Ectodermal cell (in vitro differentiated cells): ENCODE results near the gene MST1.

ENCODE experiments used
- H3K27ac ChIP-seq: 2 replicates; pipeline ENCODE4 v1.7.0; 2013; ENCODE audit warnings: mild to moderate bottlenecking, low read depth, low read length; ENCODE audit not compliant: insufficient read depth, poor library complexity, severe bottlenecking
- H3K27me3 ChIP-seq: 2 replicates; pipeline ENCODE4 v1.7.0; 2013; ENCODE audit warnings: mild to moderate bottlenecking, low read length; ENCODE audit not compliant: insufficient read depth, control insufficient read depth, poor library complexity, severe bottlenecking
- H3K36me3 ChIP-seq: one replicate; pipeline ENCODE4 v1.7.0; 2013; ENCODE audit warnings: low read length; ENCODE audit not compliant: control insufficient read depth, insufficient read depth
- H3K4me1 ChIP-seq: one replicate; pipeline ENCODE4 v1.7.0; 2013; ENCODE audit warnings: low read length; ENCODE audit not compliant: control insufficient read depth, insufficient read depth
- H3K4me3 ChIP-seq: 2 replicates; pipeline ENCODE4 v1.7.0; 2013; ENCODE audit warnings: low read depth, low read length, control low read depth; ENCODE audit not compliant: insufficient read depth
- H3K9me3 ChIP-seq: 2 replicates; pipeline ENCODE4 v1.7.0; 2013; ENCODE audit warnings: mild to moderate bottlenecking, low read length, moderate library complexity; ENCODE audit not compliant: control insufficient read depth
- WGBS, 2 experiments: methylation state at CpG; one replicate each; pipeline ENCODE4 v1.1.7; 2013; ENCODE audit warnings: missing lambda C conversion rate in 2 of 2; 5-methylcytosine and 5-hydroxymethylcytosine counted together

Gene MST1

DNA sequence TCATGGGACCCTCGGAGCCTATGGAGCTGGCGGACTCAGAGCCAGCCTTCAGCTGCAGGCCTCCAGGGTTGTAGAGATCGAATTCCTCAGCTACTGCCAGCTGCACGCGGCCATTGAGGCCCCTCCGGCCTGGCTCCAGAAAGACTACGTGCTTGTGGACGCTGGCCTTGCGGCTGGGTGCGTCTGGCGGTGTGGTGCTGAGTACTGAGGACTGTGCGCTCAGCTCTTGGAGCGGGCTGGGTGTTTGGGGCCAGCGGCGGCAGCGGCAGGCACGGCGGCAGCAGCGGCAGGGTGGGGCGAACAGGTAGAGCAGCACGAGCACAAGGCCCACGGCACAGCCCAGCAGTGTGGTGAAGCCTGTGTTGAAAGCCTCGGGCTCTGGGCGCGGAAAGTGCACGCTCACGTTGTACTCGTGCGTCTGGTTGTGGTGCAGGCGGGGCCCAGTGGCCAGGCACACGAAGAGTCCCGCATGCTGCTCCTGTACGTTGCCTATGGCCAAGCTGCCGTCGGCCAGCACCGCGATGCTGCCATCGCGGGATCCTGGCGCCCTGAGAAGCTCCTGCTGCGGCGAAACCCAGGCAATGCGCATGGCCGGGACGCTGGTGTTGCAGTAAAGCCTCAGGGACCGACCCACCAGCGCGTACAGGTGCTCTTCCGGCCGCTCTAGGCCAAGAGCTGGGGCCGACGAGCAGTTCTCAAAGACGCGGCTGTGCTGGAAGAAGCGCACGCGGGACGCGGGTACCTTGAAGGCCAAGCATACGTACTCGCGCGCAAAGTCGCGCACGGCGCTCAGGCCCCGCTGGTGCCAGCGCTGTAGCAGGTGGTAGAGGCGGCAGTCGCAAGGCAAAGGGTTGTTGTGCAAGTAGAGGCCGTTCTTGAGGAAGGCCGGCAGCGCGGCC, 28.9 kb upstream of the MST1 start:
- no peaks in the 10 kb centered on the region for H3K9me3 ChIP-seq
- H3K4me1 ChIP-seq, result peaks cover 6% of the 10 kb centered on the region
- 96% methylated on average over 75 of the region's 75 CpGs for WGBS, 2 experiments
- H3K4me3 ChIP-seq, result no peak overlapping the region
- no peaks in the 10 kb centered on the region for H3K27me3 ChIP-seq
- no peaks in the 10 kb centered on the region for H3K36me3 ChIP-seq
- H3K27ac ChIP-seq, result no peak overlapping the region

GRCh38 chr3:49717211-49717958, 28.1 kb upstream of the MST1 start:
- H3K9me3 ChIP-seq, result no peaks in the 10 kb centered on the region
- H3K4me3 ChIP-seq, result no peak overlapping the region
- no peaks in the 10 kb centered on the region for H3K27me3 ChIP-seq
- no peaks in the 10 kb centered on the region for H3K4me1 ChIP-seq
- H3K36me3 ChIP-seq, result no peaks in the 10 kb centered on the region
- no peak overlapping the region for H3K27ac ChIP-seq
- 94% methylated on average over 14 of the region's 14 CpGs for WGBS, 2 experiments

- no peaks in the 10 kb centered on the region for H3K27me3 ChIP-seq
- WGBS, 2 experiments, result 92% methylated on average over 16 of the region's 16 CpGs
Measured at GRCh38 chr3:49716691-49717210, 27.5 kb upstream of the MST1 start.

GRCh38 chr3:49716169-49716568, 26.9 kb upstream of the MST1 start:
- no peak overlapping the region for H3K27ac ChIP-seq
- 94 to 95% methylated on average over 7 of the region's 7 CpGs for WGBS, 2 experiments
- no peak overlapping the region for H3K4me3 ChIP-seq
- no peaks in the 10 kb centered on the region for H3K9me3 ChIP-seq
- no peaks in the 10 kb centered on the region for H3K36me3 ChIP-seq
- H3K27me3 ChIP-seq, result no peaks in the 10 kb centered on the region
- H3K4me1 ChIP-seq, result no peaks in the 10 kb centered on the region

More at GRCh38 chr3:49716691-49717210, 27.5 kb upstream of the MST1 start:
- Histone ChIP-seq H3K4me1 (no peaks in the 10 kb centered on the region), H3K4me3 (no peak overlapping the region), H3K36me3 (no peaks in the 10 kb centered on the region), H3K27ac (no peak overlapping the region), H3K9me3 (no peaks in the 10 kb centered on the region)

DNA sequence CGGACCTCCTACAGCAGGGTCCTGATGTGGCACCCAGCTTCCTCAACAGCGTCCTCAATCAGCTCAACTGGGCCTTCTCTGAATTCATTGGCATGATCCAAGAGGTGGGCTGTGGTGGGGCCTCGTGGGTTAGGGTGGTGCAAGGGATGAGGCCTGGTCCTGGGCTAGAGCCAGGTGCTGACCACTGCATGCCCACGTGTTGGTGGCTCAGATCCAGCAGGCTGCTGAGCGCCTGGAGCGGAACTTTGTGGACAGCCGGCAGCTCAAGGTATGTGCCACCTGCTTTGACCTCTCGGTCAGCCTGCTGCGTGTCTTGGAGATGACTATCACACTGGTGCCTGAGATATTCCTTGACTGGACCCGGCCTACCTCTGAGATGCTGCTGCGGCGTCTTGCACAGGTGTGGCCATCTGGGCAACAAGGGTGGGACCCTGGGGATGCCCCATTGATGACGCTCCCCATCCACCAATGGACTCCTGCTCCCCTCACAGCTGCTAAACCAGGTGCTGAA, 26.4 kb upstream of the MST1 start:
- H3K9me3 ChIP-seq, result no peaks in the 10 kb centered on the region
- H3K4me1 ChIP-seq, result no peaks in the 10 kb centered on the region
- WGBS, 2 experiments, result 94 to 95% methylated on average over 13 of the region's 13 CpGs
- H3K27me3 ChIP-seq, result no peaks in the 10 kb centered on the region
- H3K27ac ChIP-seq, result no peak overlapping the region
- H3K4me3 ChIP-seq, result no peak overlapping the region
- H3K36me3 ChIP-seq, result no peaks in the 10 kb centered on the region

DNA sequence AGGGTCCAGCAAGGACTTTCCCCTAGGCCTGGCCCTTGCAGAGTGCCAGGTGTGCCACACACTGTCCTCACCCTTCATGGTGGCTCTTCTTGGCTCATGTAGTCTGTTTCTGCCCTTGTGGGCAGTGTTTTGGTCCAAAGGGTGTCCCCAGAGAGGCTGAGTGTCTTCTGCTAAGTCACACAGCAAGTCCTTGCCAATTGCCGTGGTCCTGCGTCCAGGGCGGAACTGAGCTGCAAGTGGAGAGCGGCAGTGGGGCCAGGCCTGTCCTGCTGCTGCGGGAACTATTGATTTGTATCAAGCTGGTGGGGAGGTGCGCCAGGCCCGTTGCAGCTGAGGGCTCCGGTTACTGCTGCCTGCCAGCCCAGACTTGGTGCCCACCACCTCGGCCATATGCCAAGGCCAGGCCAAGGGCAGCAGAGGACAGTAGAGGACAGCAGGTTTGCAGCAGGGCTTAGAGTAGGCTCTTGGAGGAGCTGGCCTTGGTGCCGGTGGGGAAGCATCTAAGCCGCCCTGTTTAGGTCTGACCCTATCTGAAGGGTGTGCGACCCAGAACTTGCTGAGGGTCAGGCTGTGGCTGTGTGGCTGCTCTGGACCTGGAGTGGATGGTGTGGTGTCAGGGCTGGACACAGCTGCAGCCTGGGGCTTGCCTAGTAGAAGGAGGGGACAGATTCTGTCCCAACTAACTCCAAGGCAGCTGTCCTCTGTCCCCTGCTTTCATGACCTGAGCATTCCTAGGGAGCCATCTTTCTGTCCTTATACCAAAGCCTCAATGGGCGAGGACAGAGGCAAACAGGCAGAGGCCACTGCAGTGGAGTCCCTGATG, 25.7 kb upstream of the MST1 start:
- H3K27me3 ChIP-seq, result no peaks in the 10 kb centered on the region
- H3K9me3 ChIP-seq, result no peaks in the 10 kb centered on the region
- no peak overlapping the region for H3K27ac ChIP-seq
- 91 to 92% methylated on average over 13 of the region's 13 CpGs for WGBS, 2 experiments
- H3K4me1 ChIP-seq, result no peaks in the 10 kb centered on the region
- no peak overlapping the region for H3K4me3 ChIP-seq
- H3K36me3 ChIP-seq, result no peaks in the 10 kb centered on the region

DNA sequence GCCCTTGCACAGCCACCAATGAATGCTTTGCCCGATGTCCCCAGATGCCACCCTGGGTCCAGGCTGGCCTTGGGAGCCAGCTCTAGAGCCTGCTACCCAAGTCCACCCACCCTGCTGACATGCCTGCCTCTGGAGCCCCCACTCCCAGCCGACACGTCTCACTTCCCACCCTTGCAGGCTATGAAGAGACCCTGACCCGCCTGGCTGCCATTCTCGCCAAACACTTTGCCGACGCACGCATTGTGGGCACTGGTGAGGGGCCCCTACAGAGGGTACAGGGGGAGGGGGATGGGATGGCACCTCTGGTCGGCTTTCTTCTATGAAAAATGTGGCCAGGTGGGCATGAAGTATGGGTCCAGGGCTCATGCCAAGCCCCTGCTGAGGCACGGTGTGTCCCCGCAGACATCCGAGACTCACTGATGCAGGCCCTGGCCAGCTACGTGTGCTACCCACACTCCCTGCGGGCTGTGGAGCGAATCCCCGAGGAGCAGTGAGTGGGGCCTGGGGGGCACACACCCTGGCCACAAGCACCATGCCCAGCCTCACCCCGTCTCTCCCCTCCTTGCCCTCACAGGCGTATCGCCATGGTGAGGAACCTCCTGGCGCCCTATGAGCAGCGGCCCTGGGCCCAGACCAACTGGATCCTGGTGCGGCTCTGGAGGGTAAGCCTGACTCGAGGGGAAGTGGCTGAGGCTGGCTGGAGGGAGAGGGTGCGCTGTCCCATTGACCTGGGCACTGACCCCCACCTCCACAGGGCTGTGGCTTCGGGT, 24.2 kb upstream of the MST1 start:
- no peaks in the 10 kb centered on the region for H3K27me3 ChIP-seq
- 96% methylated on average over 25 of the region's 25 CpGs for WGBS, 2 experiments
- no peak overlapping the region for H3K27ac ChIP-seq
- H3K4me3 ChIP-seq, result no peak overlapping the region
- H3K4me1 ChIP-seq, result no peaks in the 10 kb centered on the region
- H3K9me3 ChIP-seq, result no peaks in the 10 kb centered on the region
- no peaks in the 10 kb centered on the region for H3K36me3 ChIP-seq

- no peak overlapping the region for H3K27ac ChIP-seq
- no peaks in the 10 kb centered on the region for H3K27me3 ChIP-seq
- no peaks in the 10 kb centered on the region for H3K36me3 ChIP-seq
- H3K4me1 ChIP-seq, result no peaks in the 10 kb centered on the region
- no peaks in the 10 kb centered on the region for H3K9me3 ChIP-seq
- WGBS, 2 experiments, result 80 to 83% methylated on average over 7 of the region's 7 CpGs
- no peak overlapping the region for H3K4me3 ChIP-seq
Measured at GRCh38 chr3:49712631-49713317, 23.5 kb upstream of the MST1 start.

DNA sequence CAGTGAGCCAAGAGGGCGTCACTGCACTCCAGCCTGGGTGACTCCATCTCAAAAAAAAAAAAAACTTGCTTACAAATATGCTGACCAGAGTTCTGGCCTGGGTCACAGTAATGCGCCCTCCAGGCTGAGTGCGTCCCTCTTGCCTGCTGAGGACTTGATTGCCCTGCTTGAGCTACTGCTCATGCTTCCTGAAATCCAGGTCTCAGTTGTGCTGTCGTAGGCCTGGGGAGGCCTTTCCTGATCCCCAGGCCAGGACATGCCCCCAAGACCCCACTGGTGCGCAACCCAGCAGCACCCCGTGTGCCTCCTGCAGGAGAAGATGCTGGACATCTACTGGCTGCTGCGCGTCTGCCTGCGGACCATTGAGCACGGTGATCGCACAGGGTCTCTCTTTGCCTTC, 22.9 kb upstream of the MST1 start:
- H3K36me3 ChIP-seq, result no peaks in the 10 kb centered on the region
- H3K27ac ChIP-seq, result no peak overlapping the region
- 95 to 96% methylated on average over 11 of the region's 11 CpGs for WGBS, 2 experiments
- H3K9me3 ChIP-seq, result no peaks in the 10 kb centered on the region
- H3K4me1 ChIP-seq, result no peaks in the 10 kb centered on the region
- no peak overlapping the region for H3K4me3 ChIP-seq
- H3K27me3 ChIP-seq, result no peaks in the 10 kb centered on the region
